Panc1 (cell line): ENCODE results near the gene SSR4. TPM values are rescaled to one million over a fixed set of nuclear protein-coding genes. Genes with fewer than 3 reads are reported as not detected.

Experiments
- ATAC-seq: fragments of 200-7000 bp; cut with Tn5 transposase; 2 replicates; pipeline ENCODE4 v1.9.1; 2020; ENCODE audit warnings: mild to moderate bottlenecking, moderate library complexity
- BruUV-seq: library from RNA; stranded (reverse); fragments of 400-500 nt; replicated peaks from 2 replicates; lab custom pipeline; 2021; lab: Mats Ljungman, UMichigan
- CTCF ChIA-PET: fragments of 300-600 bp; sonication (Branson Sonifier 250); formaldehyde crosslinking; loops from one replicate; lab custom pipeline; 2022; ENCODE audit warnings: antibody characterized with exemption; lab: Charles Lee
- POLR2A ChIA-PET: fragments of 300-600 bp; sonication (Branson Sonifier 250); formaldehyde crosslinking; loops from one replicate; lab custom pipeline; 2022; ENCODE audit warnings: antibody characterized with exemption; lab: Charles Lee
- DNase-seq: peaks from one replicate; pipeline ENCODE4 v3.0.0-alpha.2; 2010; ENCODE audit warnings: low read depth, low spot score
- H3K27ac ChIP-seq: 2 replicates; pipeline ENCODE4 v1.5.1; 2011; ENCODE audit warnings: mild to moderate bottlenecking, low read length, inconsistent platforms
- H3K27me3 ChIP-seq: fragments of 200-500 bp; sonication (Bioruptor generic); 2 replicates; pipeline ENCODE4 v1.6.0; 2014; ENCODE audit warnings: low read length, inconsistent platforms; ENCODE audit not compliant: control insufficient read depth, insufficient read depth
- H3K36me3 ChIP-seq: fragments of 200-500 bp; sonication (Bioruptor generic); 2 replicates; pipeline ENCODE4 v1.5.1; 2014; ENCODE audit warnings: inconsistent platforms, mild to moderate bottlenecking, low read length, moderate library complexity; ENCODE audit not compliant: control insufficient read depth, insufficient read depth
- H3K4me1 ChIP-seq: 2 replicates; pipeline ENCODE4 v1.5.1; 2011; ENCODE audit warnings: inconsistent platforms, mild to moderate bottlenecking, low read length, moderate library complexity; ENCODE audit not compliant: control insufficient read depth, insufficient read depth
- H3K4me3 ChIP-seq, 2 experiments: 2 replicates each; pipeline ENCODE4 v1.5.1; 2011 to 2012; ENCODE audit warnings: low read depth in 2 of 2, low read length in 2 of 2, mild to moderate bottlenecking in 2 of 2, inconsistent platforms in 1 of 2, moderate library complexity in 1 of 2
- H3K9me3 ChIP-seq: fragments of 200-500 bp; sonication (Bioruptor generic); 2 replicates; pipeline ENCODE4 v1.5.1; 2014; ENCODE audit warnings: low read depth, mild to moderate bottlenecking, inconsistent platforms, low read length, moderate library complexity; ENCODE audit not compliant: control insufficient read depth, insufficient read depth
- CTCF ChIP-seq: fragments of 450-650 bp; IDR thresholded peaks from 2 replicates; pipeline ENCODE4 v1.5.1; 2017; ENCODE audit warnings: mild to moderate bottlenecking
- POLR2AphosphoS5 ChIP-seq: IDR thresholded peaks from 2 replicates; pipeline ENCODE4 v1.6.1; 2012; ENCODE audit warnings: mild to moderate bottlenecking, low read depth, low read length, moderate library complexity
- REST ChIP-seq, 2 experiments: IDR thresholded peaks; 2 replicates each; pipeline ENCODE4 v1.6.1; 2011 to 2012; ENCODE audit warnings: low read depth in 2 of 2, control low read depth in 1 of 2, low read length in 1 of 2, mild to moderate bottlenecking in 1 of 2, moderate library complexity in 1 of 2; ENCODE audit not compliant: insufficient read depth in 1 of 2
- SIN3A ChIP-seq: IDR thresholded peaks from 2 replicates; pipeline ENCODE4 v1.6.1; 2012; ENCODE audit warnings: low read depth, mild to moderate bottlenecking, low read length, moderate library complexity, borderline replicate concordance; ENCODE audit not compliant: insufficient read depth
- TCF7L2 ChIP-seq: IDR thresholded peaks from 2 replicates; pipeline ENCODE4 v1.6.1; 2011; ENCODE audit warnings: mild to moderate bottlenecking, low read depth, low read length, inconsistent platforms
- in situ Hi-C: cut with HindIII; loops from 2 replicates; pipeline ENCODE4 v1.10.0; 2016; ENCODE audit warnings: low sequenced_read_pairs, low pct_unique_long_range_greater_than_20kb
- intact Hi-C: fragments of 100-400 bp; cut with micrococcal nuclease; formaldehyde crosslinking; loops from one replicate; pipeline ENCODE4 v1.10.0; 2022; ENCODE audit not compliant: unreplicated experiment
- total RNA-seq: library from RNA; stranded (reverse); gene quantifications from one replicate; pipeline ENCODE4 v1.2.1, GENCODE V29; 2021; ENCODE audit not compliant: unreplicated experiment

Gene SSR4
- total RNA-seq, 1 experiment from 2014 or later = 504 TPM

- H3K9me3 ChIP-seq = no peaks in the 10 kb centered on the region
- ChIA-PET POLR2A (interaction anchor here (1.1 kb wide), 1 partner anchor 100 kb away, joined by 4 read pairs; no protein-coding TSS in a partner anchor), CTCF (no interaction called here)
- TF ChIP-seq SIN3A = no peak
- no peak for TF ChIP-seq REST (IDR thresholded peaks at IDR 0.05; ENCODE audit: insufficient read depth in 1 of 2, low read depth in 2 of 2, low read length in 1 of 2)
- TF ChIP-seq CTCF = no peak
- no peak for TF ChIP-seq TCF7L2
- no peak for TF ChIP-seq POLR2AphosphoS5
- in situ Hi-C loops = no loop called here
- no peak overlapping the region for H3K27ac ChIP-seq
- DNase-seq (no peak), ATAC-seq (no peak)
- no peaks in the 10 kb centered on the region for H3K36me3 ChIP-seq
- H3K4me3 ChIP-seq = no peak overlapping the region
- H3K4me1 ChIP-seq = peaks cover 16% of the 10 kb centered on the region
- no TSS peak for BruUV-seq
- H3K27me3 ChIP-seq = no peaks in the 10 kb centered on the region
- intact Hi-C loops = no loop called here
These were observed 15.8 kb upstream of the SSR4 start for GRCh38 chrX:153778684-153779101.

DNA sequence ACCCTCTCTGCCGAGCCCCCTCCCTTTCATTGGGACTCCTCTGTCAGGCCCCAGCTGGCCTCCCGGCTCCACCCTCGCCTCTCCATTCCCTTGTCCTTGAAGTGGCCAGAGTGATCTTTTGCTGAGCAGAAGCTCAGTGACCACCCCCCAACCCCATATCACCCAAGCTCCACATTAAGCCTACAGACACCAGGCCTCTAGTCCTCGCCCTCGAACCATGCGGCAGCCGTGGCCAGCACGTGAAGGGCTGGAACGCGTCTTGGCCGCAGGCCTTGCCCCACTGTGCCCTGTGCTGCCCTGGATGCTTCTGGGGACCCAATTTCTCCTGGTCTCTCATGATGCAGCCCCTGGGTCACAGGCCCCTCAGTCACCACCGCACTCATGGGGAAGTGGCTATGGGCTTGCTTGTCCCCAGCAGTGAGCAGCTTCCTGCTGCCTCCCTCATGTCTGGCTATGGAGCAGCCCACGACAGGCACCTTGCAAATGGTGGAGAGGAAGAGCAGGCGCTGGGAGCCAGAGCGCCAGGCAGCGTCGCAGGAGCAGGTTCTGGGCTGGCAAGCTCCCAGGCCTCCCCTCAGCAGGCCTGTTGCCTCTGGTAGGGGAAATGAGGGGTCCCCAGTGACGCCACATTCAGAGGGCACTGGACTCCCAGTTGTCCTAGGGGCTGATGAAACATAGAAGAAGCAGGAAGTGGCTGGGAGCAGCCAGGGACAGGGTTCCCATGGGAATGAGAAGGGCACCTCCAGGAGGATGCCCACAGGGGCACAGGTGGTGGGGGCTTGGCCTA lies 14.4 kb upstream of the SSR4 start:
- no TSS peak for BruUV-seq
- TF ChIP-seq REST (IDR thresholded peaks at IDR 0.05; ENCODE audit: insufficient read depth in 1 of 2, low read depth in 2 of 2, low read length in 1 of 2) (no peak), TCF7L2 (no peak), POLR2AphosphoS5 (no peak), SIN3A (no peak), CTCF (no peak)
- intact Hi-C loops = no loop called here
- no peaks in the 10 kb centered on the region for H3K27me3 ChIP-seq
- CTCF ChIA-PET = no interaction called here
- H3K36me3 ChIP-seq = no peaks in the 10 kb centered on the region
- no peaks in the 10 kb centered on the region for H3K9me3 ChIP-seq
- H3K27ac ChIP-seq = no peak overlapping the region
- ATAC-seq = no peak
- DNase-seq = no peak
- POLR2A ChIA-PET = no interaction called here
- peaks cover 16% of the 10 kb centered on the region for H3K4me1 ChIP-seq
- in situ Hi-C loops = no loop called here
- no peak overlapping the region for H3K4me3 ChIP-seq
